OCI-LY7 (cell line): ENCODE data around the gene CDH7.

ENCODE experiments used
- CTCF ChIP-seq: fragments of 200-600 bp; sonication (generic); conservative IDR thresholded peaks from 2 replicates; pipeline ENCODE4 v1.5.1; 2014; ENCODE audit warnings: mild to moderate bottlenecking, antibody characterized with exemption, low read length, moderate library complexity, mixed read lengths
- EZH2phosphoT487 ChIP-seq: fragments of 200-600 bp; sonication (generic); IDR thresholded peaks from 2 replicates; pipeline ENCODE4 v1.6.1; 2018; ENCODE audit warnings: low read depth, borderline replicate concordance, mild to moderate bottlenecking, mixed run types, antibody characterized with exemption, low read length, moderate library complexity, mixed read lengths

- TF ChIP-seq CTCF (no peak), EZH2phosphoT487 (no peak)
Observed at GRCh38 chr18:65767406-65767805, 16.6 kb downstream of the CDH7 start.
